Keratinocyte (primary cell): ENCODE measurements around the gene DPH7. TPM values are rescaled to one million over a fixed set of nuclear protein-coding genes. Genes with fewer than 3 reads are reported as not detected.

Experiments used
- DNase-seq: peaks from one replicate; pipeline ENCODE4 v3.0.0-alpha.2; 2011; ENCODE audit warnings: low read depth, missing footprints, low spot score
- FAIRE-seq: peaks from 2 replicates; lab custom pipeline; 2011; peaks lifted over from hg19 to GRCh38; lab: Jason Lieb, UNC
- H2AFZ ChIP-seq: 2 replicates; pipeline ENCODE4 v1.6.0; 2012; ENCODE audit warnings: low read length, control low read depth, inconsistent platforms; ENCODE audit not compliant: control insufficient read depth
- H3K27ac ChIP-seq: 2 replicates; pipeline ENCODE4 v1.5.1; 2011; ENCODE audit warnings: low read length; ENCODE audit not compliant: control insufficient read depth, insufficient read depth
- H3K27me3 ChIP-seq: 3 replicates; pipeline ENCODE4 v1.6.0; 2011; ENCODE audit warnings: low read length; ENCODE audit not compliant: control insufficient read depth, insufficient read depth; ENCODE audit errors: extremely low read depth
- H3K36me3 ChIP-seq, 2 experiments: 2 replicates in 1 of 2; 3 replicates in 1 of 2; pipeline ENCODE4 v1.5.1; 2011; ENCODE audit warnings: low read length in 2 of 2, mild to moderate bottlenecking in 1 of 2; ENCODE audit not compliant: control insufficient read depth in 2 of 2, insufficient read depth in 2 of 2; ENCODE audit errors: extremely low read depth in 1 of 2
- H3K4me1 ChIP-seq: 3 replicates; pipeline ENCODE4 v1.5.1; 2011; ENCODE audit warnings: low read length; ENCODE audit not compliant: control insufficient read depth, insufficient read depth; ENCODE audit errors: extremely low read depth
- H3K4me2 ChIP-seq: 3 replicates; pipeline ENCODE4 v1.6.0; 2011; ENCODE audit warnings: low read depth, low read length; ENCODE audit not compliant: control insufficient read depth, insufficient read depth; ENCODE audit errors: extremely low read depth
- H3K4me3 ChIP-seq, 3 experiments: fragments of 200-600 bp in 1 of 3; sonication (generic) in 1 of 3; 2 replicates in 2 of 3; 3 replicates in 1 of 3; pipeline ENCODE4 v1.5.1; 2011 to 2016; ENCODE audit warnings: low read length in 3 of 3, mild to moderate bottlenecking in 3 of 3, control low read depth in 2 of 3, inconsistent platforms in 1 of 3, low read depth in 1 of 3, mixed read lengths in 1 of 3, mixed run types in 1 of 3, moderate library complexity in 1 of 3; ENCODE audit not compliant: control insufficient read depth in 2 of 3, insufficient read depth in 2 of 3; ENCODE audit errors: extremely low read depth in 1 of 3
- H3K79me2 ChIP-seq: 2 replicates; pipeline ENCODE4 v1.6.0; 2012; ENCODE audit warnings: low read length; ENCODE audit not compliant: control insufficient read depth, insufficient read depth
- H3K9ac ChIP-seq: 3 replicates; pipeline ENCODE4 v1.6.0; 2011; ENCODE audit warnings: low read length; ENCODE audit not compliant: control insufficient read depth, insufficient read depth; ENCODE audit errors: extremely low read depth
- H3K9me1 ChIP-seq: 3 replicates; pipeline ENCODE4 v1.6.0; 2011; ENCODE audit warnings: low read length; ENCODE audit not compliant: control insufficient read depth, insufficient read depth; ENCODE audit errors: extremely low read depth
- H3K9me3 ChIP-seq: 2 replicates; pipeline ENCODE4 v1.5.1; 2012; ENCODE audit warnings: low read depth, low read length; ENCODE audit not compliant: control insufficient read depth
- H4K20me1 ChIP-seq: 3 replicates; pipeline ENCODE4 v1.6.0; 2011; ENCODE audit warnings: low read length; ENCODE audit not compliant: control insufficient read depth, insufficient read depth; ENCODE audit errors: extremely low read depth
- EZH2 ChIP-seq: IDR thresholded peaks from one replicate; pipeline ENCODE4 v1.6.1; 2012; ENCODE audit warnings: inconsistent platforms, mild to moderate bottlenecking, low read length, moderate library complexity
- dilution Hi-C: fragments of 300-500 bp; cut with MboI; formaldehyde crosslinking; loops from one replicate; pipeline ENCODE4 v1.7.0; 2020; ENCODE audit warnings: low sequenced_read_pairs; ENCODE audit not compliant: extremely low pct_ligation_motif_present
- polyA plus RNA-seq, 5 experiments: library from polyadenylated mRNA; depleted of rRNA in 3 of 5; stranded (reverse) in 3 of 5; stranded (forward) in 1 of 5; unstranded in 1 of 5; fragments of >200 nt; gene quantifications; 1 replicate in 1 of 5; 2 replicates in 3 of 5; 3 replicates in 1 of 5; pipeline versions ENCODE4 v1.2.1 to v1.2.3, GENCODE V29; 2011 to 2012; ENCODE audit warnings: missing spikeins in 2 of 5, low read depth in 1 of 5, low replicate concordance in 1 of 5
- TF ChIP-seq, protein P1 (sequence below), 3 experiments: IDR thresholded peaks in 1 of 3; conservative IDR thresholded peaks in 1 of 3; optimal IDR thresholded peaks in 1 of 3; 2 replicates in 2 of 3; 3 replicates in 1 of 3; pipeline versions ENCODE3 to v1.5.1; 2011; ENCODE audit warnings: low read length in 3 of 3, mild to moderate bottlenecking in 3 of 3, moderate library complexity in 2 of 3, control low read depth in 1 of 3, inconsistent platforms in 1 of 3; ENCODE audit not compliant: insufficient read depth in 2 of 3; ENCODE audit errors: extremely low read depth in 1 of 3

The DPH7 gene
- polyA plus RNA-seq, 1 donor (not counting 4 experiments of a cell fraction or from before 2014, with no cell fraction given) = 25.3 TPM

DNA sequence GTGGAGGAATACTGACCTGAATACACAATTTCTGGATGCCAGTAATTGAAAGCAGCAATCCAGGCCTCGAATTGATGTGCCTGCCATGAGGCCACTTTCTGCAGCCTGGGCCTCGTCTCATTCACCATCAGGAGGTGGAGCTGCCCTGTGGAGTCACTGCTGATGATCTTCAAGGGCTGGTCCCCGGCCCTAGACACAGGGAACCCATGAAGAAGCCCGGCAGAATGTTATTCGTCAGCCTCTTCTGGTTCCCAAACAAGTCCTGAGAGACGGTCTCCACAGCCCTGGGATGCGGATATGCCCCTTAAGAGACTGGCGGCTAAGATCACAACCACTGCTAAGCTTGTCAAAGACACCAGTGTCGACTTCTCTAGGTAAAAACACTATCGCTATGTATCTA is 4.5 kb downstream of the DPH7 start:
- Histone ChIP-seq H2AFZ (no peak overlapping the region), H3K27me3 (no peaks in the 10 kb centered on the region), H3K36me3 (peaks cover 25 to 42% of the 10 kb centered on the region in 2 experiments), H4K20me1 (peaks cover 3% of the 10 kb centered on the region), H3K4me2 (no peak overlapping the region), H3K27ac (no peak overlapping the region), H3K4me1 (peaks cover 26% of the 10 kb centered on the region), H3K9me3 (no peaks in the 10 kb centered on the region), H3K4me3 (no peak overlapping the region), H3K79me2 (peaks cover 46% of the 10 kb centered on the region), H3K9ac (no peak overlapping the region), H3K9me1 (no peaks in the 10 kb centered on the region)
- TF ChIP-seq, protein P1, sequence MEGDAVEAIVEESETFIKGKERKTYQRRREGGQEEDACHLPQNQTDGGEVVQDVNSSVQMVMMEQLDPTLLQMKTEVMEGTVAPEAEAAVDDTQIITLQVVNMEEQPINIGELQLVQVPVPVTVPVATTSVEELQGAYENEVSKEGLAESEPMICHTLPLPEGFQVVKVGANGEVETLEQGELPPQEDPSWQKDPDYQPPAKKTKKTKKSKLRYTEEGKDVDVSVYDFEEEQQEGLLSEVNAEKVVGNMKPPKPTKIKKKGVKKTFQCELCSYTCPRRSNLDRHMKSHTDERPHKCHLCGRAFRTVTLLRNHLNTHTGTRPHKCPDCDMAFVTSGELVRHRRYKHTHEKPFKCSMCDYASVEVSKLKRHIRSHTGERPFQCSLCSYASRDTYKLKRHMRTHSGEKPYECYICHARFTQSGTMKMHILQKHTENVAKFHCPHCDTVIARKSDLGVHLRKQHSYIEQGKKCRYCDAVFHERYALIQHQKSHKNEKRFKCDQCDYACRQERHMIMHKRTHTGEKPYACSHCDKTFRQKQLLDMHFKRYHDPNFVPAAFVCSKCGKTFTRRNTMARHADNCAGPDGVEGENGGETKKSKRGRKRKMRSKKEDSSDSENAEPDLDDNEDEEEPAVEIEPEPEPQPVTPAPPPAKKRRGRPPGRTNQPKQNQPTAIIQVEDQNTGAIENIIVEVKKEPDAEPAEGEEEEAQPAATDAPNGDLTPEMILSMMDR (optimal IDR thresholded peaks at IDR 0.05 in 1 of 3, IDR thresholded peaks at IDR 0.05 in 1 of 3, conservative IDR thresholded peaks at IDR 0.05 in 1 of 3; ENCODE audit: extremely low read depth in 1 of 3, insufficient read depth in 2 of 3, low read length in 3 of 3) = no peak
- no peak for TF ChIP-seq EZH2
- FAIRE-seq (no peak), DNase-seq (no peak)
- dilution Hi-C loops = no loop called here

DNA sequence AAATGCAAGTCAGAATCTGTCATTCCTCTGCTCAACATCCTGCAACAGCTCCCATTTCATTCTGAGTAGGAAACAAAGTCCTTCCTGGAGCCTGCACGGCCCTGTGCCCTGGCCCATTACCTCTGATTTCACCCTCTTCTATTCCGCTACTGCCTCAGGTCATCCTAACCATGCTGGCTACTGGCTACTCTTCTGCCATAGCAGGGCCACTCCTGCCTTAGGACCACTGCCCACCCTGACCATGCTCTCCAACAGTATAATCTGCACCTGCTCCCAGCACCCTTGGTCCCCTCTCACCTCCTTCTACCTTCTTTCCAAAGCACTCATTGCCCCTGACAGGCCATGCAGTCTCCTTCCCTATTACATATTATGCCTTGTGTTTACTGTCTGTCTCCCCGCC is 8.2 kb downstream of the DPH7 start:
- H3K27ac ChIP-seq = no peak overlapping the region
- TF ChIP-seq, protein P1 (optimal IDR thresholded peaks at IDR 0.05 in 1 of 3, IDR thresholded peaks at IDR 0.05 in 1 of 3, conservative IDR thresholded peaks at IDR 0.05 in 1 of 3; ENCODE audit: extremely low read depth in 1 of 3, insufficient read depth in 2 of 3, low read length in 3 of 3) = no peak
- no peak for TF ChIP-seq EZH2
- no peaks in the 10 kb centered on the region for H3K9me1 ChIP-seq
- H3K9ac ChIP-seq = no peak overlapping the region
- no peak overlapping the region for H3K4me2 ChIP-seq
- peaks cover 24% of the 10 kb centered on the region for H3K79me2 ChIP-seq
- peaks cover 1% of the 10 kb centered on the region for H3K4me1 ChIP-seq
- no peak for FAIRE-seq
- no peak overlapping the region for H2AFZ ChIP-seq
- peaks cover 26 to 34% of the 10 kb centered on the region in 2 experiments for H3K36me3 ChIP-seq
- H3K9me3 ChIP-seq = no peaks in the 10 kb centered on the region
- no peak overlapping the region for H3K4me3 ChIP-seq
- DNase-seq = no peak
- H4K20me1 ChIP-seq = peaks cover 3% of the 10 kb centered on the region
- H3K27me3 ChIP-seq = no peaks in the 10 kb centered on the region
- dilution Hi-C loops = no loop called here
